ENCODE measurements around the gene SLC43A2. TPM values are rescaled to one million over a fixed set of nuclear protein-coding genes. Genes with fewer than 3 reads are reported as not detected.

The SLC43A2 gene
- total and polyA plus RNA-seq, 2 of the 13 experiments (the other 11 are each of a cell fraction or from before 2014, with no cell fraction given) = 7.3 to 20.0 TPM

- TF ChIP-seq ARID4A (CRISPR knock-in tag; IDR thresholded peaks at IDR 0.05; ENCODE audit: borderline replicate concordance) (peak; percentile 87), ZNF24 (IDR thresholded peaks at IDR 0.05) (no peak), ZNF841 (CRISPR knock-in tag; IDR thresholded peaks at IDR 0.05; ENCODE audit: borderline replicate concordance) (peak; percentile 69; the same call in 1 of the 2 replicates), ZNF143 (CRISPR knock-in tag; IDR thresholded peaks at IDR 0.05) (no peak; the same call in 1 of the 2 replicates), HHEX (CRISPR knock-in tag; IDR thresholded peaks at IDR 0.05) (no peak), ZNF788 (CRISPR knock-in tag; IDR thresholded peaks at IDR 0.05; ENCODE audit: borderline replicate concordance) (peak; percentile 61), ZBTB38 (CRISPR knock-in tag; IDR thresholded peaks at IDR 0.05) (no peak; the same call in 1 of the 2 replicates), ZNF121 (CRISPR knock-in tag; IDR thresholded peaks at IDR 0.05) (no peak), ZNF570 (CRISPR knock-in tag; IDR thresholded peaks at IDR 0.05; ENCODE audit: borderline replicate concordance) (no peak), JUNB (CRISPR knock-in tag; IDR thresholded peaks at IDR 0.05; ENCODE audit: borderline replicate concordance) (no peak), U2AF2 (IDR thresholded peaks at IDR 0.05; ENCODE audit: low read depth, low read length) (no peak), NR2F1 (CRISPR knock-in tag; IDR thresholded peaks at IDR 0.05) (no peak), HNF1B (CRISPR knock-in tag; IDR thresholded peaks at IDR 0.05) (no peak), ZNF768 (CRISPR knock-in tag; IDR thresholded peaks at IDR 0.05) (peak; percentile 56; the same call in 1 of the 2 replicates), EP300 (IDR thresholded peaks at IDR 0.05; ENCODE audit: low read depth in 2 of 2, low read length in 2 of 2) (no peak; a peak in 1 of 4 replicates), EP300 (CRISPR knock-in tag; IDR thresholded peaks at IDR 0.05; ENCODE audit: borderline replicate concordance) (no peak), CREB1 (IDR thresholded peaks at IDR 0.05) (no peak), CREB1 (CRISPR knock-in tag; IDR thresholded peaks at IDR 0.05) (no peak), CHD2 (IDR thresholded peaks at IDR 0.05; ENCODE audit: low read depth, low read length) (no peak), IRX3 (CRISPR knock-in tag; IDR thresholded peaks at IDR 0.05; ENCODE audit: borderline replicate concordance, low read depth) (no peak), ZNF660 (CRISPR knock-in tag; IDR thresholded peaks at IDR 0.05; ENCODE audit: borderline replicate concordance, low read depth) (no peak)
- TF ChIP-seq, protein P1, sequence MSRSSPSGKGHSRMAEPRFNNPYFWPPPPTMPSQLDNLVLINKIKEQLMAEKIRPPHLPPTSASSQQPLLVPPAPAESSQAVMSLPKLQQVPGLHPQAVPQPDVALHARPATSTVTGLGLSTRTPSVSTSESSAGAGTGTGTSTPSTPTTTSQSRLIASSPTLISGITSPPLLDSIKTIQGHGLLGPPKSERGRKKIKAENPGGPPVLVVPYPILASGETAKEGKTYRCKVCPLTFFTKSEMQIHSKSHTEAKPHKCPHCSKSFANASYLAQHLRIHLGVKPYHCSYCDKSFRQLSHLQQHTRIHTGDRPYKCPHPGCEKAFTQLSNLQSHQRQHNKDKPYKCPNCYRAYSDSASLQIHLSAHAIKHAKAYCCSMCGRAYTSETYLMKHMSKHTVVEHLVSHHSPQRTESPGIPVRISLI (CRISPR knock-in tag; IDR thresholded peaks at IDR 0.05; ENCODE audit: borderline replicate concordance) = no peak
Observed at GRCh38 chr17:1648963-1649843, 20.6 kb upstream of the SLC43A2 start (continued).

Measured in HepG2 (cell line).